Activated naive CD8-positive, alpha-beta T cell treated with anti-CD3 and anti-CD28 coated beads, Interleukin-2, amount 50 U/mL, for 24 hours (primary cell): Measurements from ENCODE around the gene HCK.
A peak's percentile ranks its signal among the peaks of the same experiment; 100 is the strongest.

Experiments
- ATAC-seq: fragments of 150-1000 bp; cut with Tn5 transposase; one replicate; pipeline ENCODE4 v1.10.0; 2021
- DNase-seq: peaks from one replicate; pipeline ENCODE4 v3.0.0; 2021
- H3K27ac Mint-ChIP-seq: one replicate; pipeline ENCODE4 v1.8.0; 2021; ENCODE audit warnings: mild to moderate bottlenecking, mixed read lengths
- H3K27me3 Mint-ChIP-seq: one replicate; pipeline ENCODE4 v1.8.0; 2021; ENCODE audit warnings: mixed read lengths
- H3K36me3 Mint-ChIP-seq: one replicate; pipeline ENCODE4 v1.8.0; 2021; ENCODE audit warnings: low read depth, mixed read lengths
- H3K4me1 Mint-ChIP-seq: one replicate; pipeline ENCODE4 v1.8.0; 2021; ENCODE audit warnings: mixed read lengths
- H3K4me3 Mint-ChIP-seq: one replicate; pipeline ENCODE4 v1.8.0; 2021; ENCODE audit warnings: mild to moderate bottlenecking, moderate library complexity, mixed read lengths
- H3K9me3 Mint-ChIP-seq: one replicate; pipeline ENCODE4 v1.8.0; 2021; ENCODE audit warnings: mixed read lengths

HCK gene

DNA sequence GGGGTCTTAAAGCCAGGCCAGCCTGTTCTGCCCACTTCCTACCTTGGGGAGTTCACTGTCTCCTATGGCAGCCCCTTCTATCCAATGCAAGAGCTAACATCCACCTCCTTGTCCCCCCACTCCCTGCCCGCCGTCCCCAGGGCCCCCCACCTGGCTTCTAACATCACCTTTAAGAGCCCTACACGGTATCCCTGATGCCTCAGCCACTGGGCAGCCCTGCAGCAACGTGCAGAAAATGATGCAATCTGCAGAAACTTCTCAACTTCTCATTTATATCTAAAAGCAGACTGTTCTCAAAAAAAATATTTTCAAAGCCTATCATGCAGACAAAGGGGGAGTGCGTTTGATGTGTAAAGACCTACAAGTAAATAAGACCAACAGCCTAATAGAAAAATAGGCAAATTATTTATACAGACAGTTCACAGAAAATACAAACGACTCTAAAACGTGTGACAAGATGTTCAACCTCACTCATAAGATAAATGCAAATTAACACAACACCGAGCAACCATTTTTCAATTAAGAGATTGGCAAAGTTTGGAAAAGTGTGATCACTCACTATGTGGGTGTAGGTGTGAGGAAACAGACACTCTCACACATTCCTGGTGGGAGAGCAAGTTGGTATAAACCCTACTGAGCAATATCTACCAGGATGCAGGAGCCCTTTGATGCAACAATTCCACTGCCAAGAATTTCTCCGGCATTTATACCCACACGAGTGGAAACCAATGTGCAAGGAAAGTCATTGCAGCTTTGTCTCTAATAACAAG, 15.1 kb upstream of the HCK start:
- Mint-ChIP-seq H3K27ac (no peak overlapping the region), H3K4me1 (peaks cover 12% of the 10 kb centered on the region), H3K27me3 (peaks cover 52% of the 10 kb centered on the region), H3K4me3 (no peak overlapping the region), H3K9me3 (no peaks in the 10 kb centered on the region), H3K36me3 (no peaks in the 10 kb centered on the region)
- ATAC-seq, result no peak
- DNase-seq, result no peak

DNA sequence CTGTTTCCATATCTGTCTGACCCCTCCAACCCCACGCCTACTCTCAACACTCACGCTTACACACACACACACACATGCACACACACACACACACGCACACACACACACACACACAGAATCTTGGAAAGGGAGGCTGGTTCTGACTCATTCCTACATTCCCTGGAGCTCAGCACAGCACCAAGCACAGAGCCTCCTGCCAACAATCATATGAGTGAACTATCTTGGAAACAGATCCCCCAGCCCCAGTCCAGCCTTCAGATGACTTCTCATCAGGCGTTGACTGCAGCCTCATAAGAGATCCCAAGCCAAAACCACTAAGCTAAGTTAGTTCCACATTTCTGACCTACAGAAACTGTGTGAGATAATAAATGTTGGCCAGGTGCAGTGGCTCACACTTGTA, 14.1 kb upstream of the HCK start:
- no peak for DNase-seq
- no peak overlapping the region for H3K4me3 Mint-ChIP-seq

DNA sequence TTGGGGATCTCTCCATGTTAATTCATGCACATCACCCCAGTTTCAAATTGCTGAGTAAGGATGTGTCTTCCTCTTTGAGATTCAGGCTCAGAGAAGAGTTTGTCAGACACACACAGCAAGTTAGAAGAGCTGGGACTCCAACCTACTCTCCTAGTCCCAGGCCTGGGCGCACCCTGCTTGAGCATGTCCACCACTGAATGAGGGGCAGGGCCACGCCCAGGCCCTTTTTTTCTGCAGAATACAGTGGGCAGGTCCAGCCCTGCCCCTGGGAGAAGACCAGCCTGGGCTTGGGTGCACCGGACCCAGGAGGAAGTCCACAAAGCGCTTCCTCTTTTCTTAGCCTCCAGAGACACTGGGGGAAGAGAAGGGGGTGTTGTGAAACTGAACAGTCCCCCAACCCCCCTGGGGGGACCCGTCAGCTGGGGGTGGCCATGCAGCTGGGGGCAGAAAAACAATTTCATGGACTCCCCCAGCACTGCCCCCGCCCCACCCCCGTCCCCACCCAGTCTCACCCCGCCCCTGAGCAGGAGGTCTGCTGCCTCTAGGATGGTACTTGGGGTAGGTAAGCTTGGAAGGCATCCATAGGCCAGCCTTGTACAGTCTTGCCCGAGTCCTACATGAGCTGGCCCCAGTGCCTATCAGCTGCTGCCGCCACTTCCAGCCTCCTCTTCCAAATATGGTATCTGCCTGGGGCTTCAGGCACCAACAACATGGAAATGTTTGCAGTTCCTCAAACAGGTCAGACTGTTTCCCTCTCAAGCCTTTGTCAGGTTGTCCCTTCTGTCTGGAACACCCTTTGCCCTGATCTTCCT, 11.7 kb upstream of the HCK start:
- peaks cover 9% of the 10 kb centered on the region for H3K4me1 Mint-ChIP-seq
- ATAC-seq (peak; percentile 40), DNase-seq (peak; percentile 13)
- H3K27me3 Mint-ChIP-seq, result peaks cover 41% of the 10 kb centered on the region
- no peak overlapping the region for H3K4me3 Mint-ChIP-seq
- no peaks in the 10 kb centered on the region for H3K36me3 Mint-ChIP-seq
- no peak overlapping the region for H3K27ac Mint-ChIP-seq
- no peaks in the 10 kb centered on the region for H3K9me3 Mint-ChIP-seq

More for the DNA sequence above, 14.1 kb upstream of the HCK start:
- Mint-ChIP-seq H3K4me1 (peaks cover 12% of the 10 kb centered on the region), H3K27me3 (peaks cover 44% of the 10 kb centered on the region), H3K27ac (no peak overlapping the region), H3K36me3 (no peaks in the 10 kb centered on the region), H3K9me3 (no peaks in the 10 kb centered on the region)
- no peak for ATAC-seq

DNA sequence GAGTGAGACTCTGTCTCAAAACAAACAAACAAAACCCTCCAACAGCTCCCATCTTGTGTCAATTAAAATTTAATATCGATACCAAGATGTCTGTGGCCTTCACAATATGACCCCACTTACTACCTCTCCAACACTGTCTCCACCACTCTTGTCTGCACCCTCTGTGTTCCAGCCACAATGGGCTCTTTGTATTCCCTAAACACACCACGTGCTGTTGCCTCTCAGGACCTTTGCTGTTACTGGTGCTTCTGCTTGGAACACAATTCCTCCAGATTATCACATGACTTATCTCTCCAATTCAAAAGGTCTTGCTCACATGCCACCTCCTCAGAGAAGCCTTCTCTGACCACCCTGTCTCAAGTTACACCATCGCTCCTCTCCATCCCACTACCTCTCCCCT, 6.0 kb upstream of the HCK start:
- no peak overlapping the region for H3K4me3 Mint-ChIP-seq
- H3K27me3 Mint-ChIP-seq, result peaks cover 54% of the 10 kb centered on the region
- H3K4me1 Mint-ChIP-seq, result peaks cover 4% of the 10 kb centered on the region
- no peak overlapping the region for H3K27ac Mint-ChIP-seq
- H3K36me3 Mint-ChIP-seq, result no peaks in the 10 kb centered on the region
- DNase-seq, result no peak
- no peaks in the 10 kb centered on the region for H3K9me3 Mint-ChIP-seq
- no peak for ATAC-seq

DNA sequence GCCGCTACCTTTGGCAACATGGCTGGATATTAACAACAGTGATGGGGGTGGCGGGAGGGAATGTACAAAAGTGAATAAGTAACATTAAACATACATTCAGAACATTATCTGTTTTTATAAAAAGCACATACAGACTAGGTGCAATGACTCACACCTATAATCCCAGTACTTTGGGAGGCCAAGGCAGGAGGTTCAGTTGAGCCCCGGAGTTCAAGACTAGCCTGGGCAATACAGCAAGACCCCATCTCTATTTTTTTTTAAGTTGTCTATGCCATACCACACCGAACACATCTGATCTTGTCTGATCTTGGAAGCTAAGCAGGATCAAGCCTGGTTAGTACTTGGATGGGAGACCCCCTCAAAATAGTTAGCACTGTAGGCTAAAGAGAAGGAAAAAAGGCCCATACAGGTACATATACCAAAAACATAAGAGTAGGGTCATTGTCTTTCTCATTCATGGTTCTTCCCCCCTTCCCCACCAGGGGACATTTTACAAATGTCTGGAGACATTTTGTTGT, 1.7 kb upstream of the HCK start:
- peaks cover 13% of the 10 kb centered on the region for H3K4me1 Mint-ChIP-seq
- no peak overlapping the region for H3K4me3 Mint-ChIP-seq
- H3K36me3 Mint-ChIP-seq, result no peaks in the 10 kb centered on the region
- H3K27ac Mint-ChIP-seq, result no peak overlapping the region
- H3K27me3 Mint-ChIP-seq, result peaks cover 68% of the 10 kb centered on the region
- H3K9me3 Mint-ChIP-seq, result no peaks in the 10 kb centered on the region
- DNase-seq, result no peak
- no peak for ATAC-seq

DNA sequence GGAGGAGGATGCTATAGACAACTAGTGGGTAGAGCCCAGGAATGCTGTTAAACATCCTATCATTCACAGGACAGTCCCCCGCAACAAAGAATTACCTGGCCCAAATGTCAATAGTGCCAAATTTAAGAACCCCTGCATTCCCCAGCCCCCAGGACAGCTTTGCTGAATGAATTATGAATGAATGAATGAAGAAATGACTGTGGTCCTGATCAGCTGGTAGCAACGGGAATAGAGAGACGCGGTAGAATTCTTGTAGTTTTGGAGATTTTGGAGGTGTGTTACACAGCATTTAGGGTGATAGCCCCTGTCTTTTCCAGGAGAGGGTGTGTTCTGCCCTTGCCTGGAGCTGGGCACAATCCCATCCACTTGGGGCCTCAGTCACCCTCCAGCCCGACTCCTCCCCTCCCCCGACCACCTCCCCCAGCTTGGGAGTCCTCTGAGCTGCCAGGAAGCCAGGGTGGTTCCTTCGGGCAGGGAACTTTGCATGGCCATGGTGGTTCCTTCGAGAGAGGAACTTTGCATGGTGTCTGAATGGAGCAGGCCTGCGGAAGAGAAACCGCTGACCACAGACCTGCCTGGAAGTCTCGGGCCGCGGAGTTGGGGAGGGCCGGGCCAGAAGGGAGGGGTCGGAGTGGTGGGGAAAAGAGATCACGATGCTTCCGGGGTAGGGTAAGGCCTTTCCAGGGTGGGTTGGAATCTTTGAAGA, 1.0 kb upstream of the HCK start:
- Mint-ChIP-seq H3K4me1 (peaks cover 13% of the 10 kb centered on the region), H3K4me3 (peak overlapping the region; percentile 66), H3K36me3 (no peaks in the 10 kb centered on the region), H3K27me3 (peaks cover 65% of the 10 kb centered on the region), H3K27ac (no peak overlapping the region), H3K9me3 (no peaks in the 10 kb centered on the region)
- DNase-seq (no peak), ATAC-seq (no peak)

DNA sequence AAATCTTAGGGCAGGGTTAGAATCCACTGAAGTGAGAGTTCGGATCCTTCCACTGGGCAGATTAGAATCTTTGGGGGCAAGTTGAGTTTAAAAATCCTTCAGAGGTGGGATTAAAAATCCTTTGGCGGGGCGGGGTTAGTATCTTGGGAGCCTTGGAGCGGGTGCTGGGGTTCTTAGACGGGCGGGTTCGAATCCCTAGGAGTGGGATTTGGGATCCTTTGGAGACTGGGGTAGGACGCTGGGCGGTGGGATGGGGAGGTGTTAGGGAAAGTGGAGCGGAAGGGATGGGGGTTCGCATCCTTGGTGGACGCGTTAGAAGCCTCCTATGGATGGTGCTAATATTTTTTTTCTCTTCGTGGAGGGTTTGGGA, 337 bp upstream of the HCK start:
- Mint-ChIP-seq H3K4me3 (peak overlapping the region; percentile 66), H3K27me3 (peaks cover 62% of the 10 kb centered on the region), H3K27ac (no peak overlapping the region), H3K4me1 (peaks cover 13% of the 10 kb centered on the region), H3K36me3 (no peaks in the 10 kb centered on the region), H3K9me3 (no peaks in the 10 kb centered on the region)
- DNase-seq (no peak), ATAC-seq (no peak)

DNA sequence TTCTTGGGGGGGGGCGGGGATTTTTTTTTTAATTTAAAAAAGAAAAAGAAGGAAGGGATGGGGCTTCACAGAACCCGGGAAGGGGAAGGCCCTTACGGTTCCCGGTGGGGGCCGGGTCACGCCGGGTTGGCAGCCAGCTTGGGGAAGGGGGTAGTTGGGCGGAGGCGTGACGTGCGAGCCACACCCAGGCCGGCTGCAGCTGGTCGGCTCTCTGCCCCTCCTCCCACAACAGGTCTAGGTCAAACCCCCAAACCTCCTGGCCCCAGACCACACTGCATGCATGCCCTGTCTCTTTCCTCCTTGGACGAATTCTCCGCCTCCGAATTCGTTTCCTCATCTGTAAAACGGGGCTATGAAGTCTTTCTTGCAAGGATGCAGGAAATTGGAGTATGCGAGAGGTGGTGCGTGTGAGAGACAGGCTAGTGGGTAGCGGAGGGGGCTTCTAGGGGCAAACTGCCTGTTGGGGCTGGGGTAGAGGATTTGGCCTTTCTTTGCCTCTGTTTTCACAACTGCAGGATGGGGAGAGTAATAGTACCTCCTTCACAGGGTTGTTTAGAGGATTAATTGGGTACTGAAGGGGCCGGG, 828 bp downstream of the HCK start:
- peaks cover 56% of the 10 kb centered on the region for H3K27me3 Mint-ChIP-seq
- H3K4me1 Mint-ChIP-seq, result peaks cover 13% of the 10 kb centered on the region
- H3K36me3 Mint-ChIP-seq, result no peaks in the 10 kb centered on the region
- ATAC-seq (no peak), DNase-seq (peak; percentile 29)
- H3K27ac Mint-ChIP-seq, result no peak overlapping the region
- peak overlapping the region; percentile 53 for H3K4me3 Mint-ChIP-seq
- H3K9me3 Mint-ChIP-seq, result no peaks in the 10 kb centered on the region

DNA sequence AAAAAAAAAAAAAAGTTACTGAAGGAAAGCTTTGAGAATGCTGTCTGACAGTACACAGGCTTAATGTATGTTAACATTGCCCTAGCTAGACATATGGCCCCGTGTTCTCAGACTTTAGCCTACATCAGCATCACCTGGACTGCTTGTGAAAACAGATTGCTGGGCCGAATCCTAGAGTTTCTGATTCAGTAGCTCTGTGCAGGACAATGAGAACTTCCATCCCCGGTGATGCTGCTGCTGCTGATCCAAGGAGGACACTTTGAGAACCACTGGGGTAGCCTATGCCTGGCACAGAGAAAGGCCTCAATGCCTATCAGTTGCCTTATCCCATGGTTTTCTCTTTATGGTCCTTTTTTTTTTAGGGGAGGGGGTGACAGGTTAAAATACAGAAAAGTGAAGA, 1.6 kb downstream of the HCK start:
- H3K9me3 Mint-ChIP-seq, result no peaks in the 10 kb centered on the region
- H3K4me3 Mint-ChIP-seq, result no peak overlapping the region
- H3K27ac Mint-ChIP-seq, result no peak overlapping the region
- H3K36me3 Mint-ChIP-seq, result no peaks in the 10 kb centered on the region
- ATAC-seq (no peak), DNase-seq (no peak)
- peaks cover 53% of the 10 kb centered on the region for H3K27me3 Mint-ChIP-seq
- peaks cover 13% of the 10 kb centered on the region for H3K4me1 Mint-ChIP-seq

DNA sequence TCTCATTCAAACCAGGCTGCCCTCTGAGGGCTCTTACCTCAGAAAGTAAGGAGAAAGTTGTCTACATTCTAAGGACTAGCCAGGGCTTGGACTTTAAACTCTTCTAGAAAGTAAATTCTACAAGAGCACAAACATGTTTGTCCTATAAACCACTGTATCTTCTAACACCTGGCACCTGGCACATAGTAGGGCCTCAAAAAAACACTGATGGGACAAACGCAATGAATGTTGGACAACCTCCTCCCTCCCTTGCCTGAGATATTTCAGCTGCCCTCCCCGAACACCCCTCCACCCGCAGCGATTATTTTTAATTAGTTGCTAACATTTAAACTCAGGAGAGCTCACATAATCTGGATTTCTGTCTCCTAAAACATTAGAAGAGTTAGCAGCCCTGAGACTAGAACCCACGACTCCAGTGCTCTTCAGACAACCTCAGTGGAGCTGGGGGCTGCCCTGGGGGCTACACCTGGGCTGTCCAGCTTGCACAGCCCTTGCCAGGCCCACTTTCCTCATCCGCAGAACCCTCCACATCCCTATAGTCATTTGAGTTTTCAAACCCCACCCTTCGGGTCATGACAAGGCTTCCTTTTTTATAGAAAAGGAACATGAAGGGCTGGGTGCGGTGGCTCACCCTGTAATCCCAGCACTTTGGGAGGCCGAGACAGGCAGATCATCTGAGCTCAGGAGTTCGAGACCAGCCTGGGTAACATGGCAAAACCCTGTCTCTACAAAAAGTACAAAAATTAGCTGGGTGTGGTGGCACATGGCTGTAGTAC, 4.9 kb downstream of the HCK start:
- no peaks in the 10 kb centered on the region for H3K9me3 Mint-ChIP-seq
- H3K27me3 Mint-ChIP-seq, result peaks cover 41% of the 10 kb centered on the region
- DNase-seq, result no peak
- peaks cover 5% of the 10 kb centered on the region for H3K4me1 Mint-ChIP-seq
- H3K4me3 Mint-ChIP-seq, result no peak overlapping the region
- no peaks in the 10 kb centered on the region for H3K36me3 Mint-ChIP-seq
- ATAC-seq, result no peak
- no peak overlapping the region for H3K27ac Mint-ChIP-seq

DNA sequence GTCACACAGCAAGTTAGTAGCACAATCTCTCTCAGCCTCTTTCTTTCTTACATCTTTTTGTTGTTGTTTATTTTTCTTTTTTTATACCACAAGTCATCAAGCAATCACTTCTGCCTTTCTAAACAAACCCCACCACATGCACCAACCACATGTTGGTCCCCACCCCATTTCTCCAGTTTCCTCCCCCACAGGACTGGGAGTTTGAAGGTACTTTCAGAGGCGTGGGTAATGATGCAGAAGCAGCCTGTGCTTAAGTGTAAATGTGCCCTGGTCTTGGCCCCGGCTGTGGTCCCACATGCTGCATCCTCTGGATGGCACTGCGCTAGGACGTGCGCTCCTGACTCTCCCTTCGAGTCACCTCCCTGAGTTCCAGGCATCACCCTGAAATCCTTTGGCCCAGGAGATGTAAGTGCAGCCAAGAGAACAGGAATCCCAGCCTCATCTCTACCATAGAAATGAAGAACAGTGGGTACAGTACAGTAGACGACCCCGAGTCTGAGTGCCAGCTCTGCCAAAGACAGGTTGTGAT, 5.7 kb downstream of the HCK start:
- H3K27me3 Mint-ChIP-seq, result peaks cover 40% of the 10 kb centered on the region
- ATAC-seq (no peak), DNase-seq (no peak)
- no peaks in the 10 kb centered on the region for H3K36me3 Mint-ChIP-seq
- H3K9me3 Mint-ChIP-seq, result no peaks in the 10 kb centered on the region
- no peak overlapping the region for H3K27ac Mint-ChIP-seq
- H3K4me1 Mint-ChIP-seq, result peaks cover 6% of the 10 kb centered on the region
- H3K4me3 Mint-ChIP-seq, result no peak overlapping the region

DNA sequence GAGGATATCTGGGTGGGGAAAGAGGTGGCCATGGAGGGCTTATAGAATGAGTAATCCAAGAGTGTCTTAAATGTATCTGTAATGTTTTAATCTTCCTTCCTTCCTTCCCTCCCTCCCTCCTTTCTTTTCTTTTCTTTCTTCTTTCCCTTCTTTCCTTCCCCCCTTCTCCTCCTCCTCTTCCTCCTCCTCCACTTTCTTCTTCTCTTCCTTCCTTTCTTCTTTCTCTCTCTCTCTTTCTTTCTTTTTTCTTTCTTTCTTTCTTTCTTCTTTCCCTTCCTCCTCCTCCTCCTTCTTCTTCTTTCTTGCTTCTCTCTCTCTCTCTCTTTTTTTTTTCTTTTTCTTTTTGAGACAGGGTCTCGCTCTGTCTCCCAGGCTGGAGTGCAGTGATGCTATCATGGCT, 7.1 kb downstream of the HCK start:
- DNase-seq, result no peak
- H3K4me3 Mint-ChIP-seq, result no peak overlapping the region
- peaks cover 27% of the 10 kb centered on the region for H3K27me3 Mint-ChIP-seq
- H3K27ac Mint-ChIP-seq, result no peak overlapping the region
- H3K36me3 Mint-ChIP-seq, result no peaks in the 10 kb centered on the region
- no peaks in the 10 kb centered on the region for H3K9me3 Mint-ChIP-seq
- peaks cover 7% of the 10 kb centered on the region for H3K4me1 Mint-ChIP-seq
- ATAC-seq, result no peak

DNA sequence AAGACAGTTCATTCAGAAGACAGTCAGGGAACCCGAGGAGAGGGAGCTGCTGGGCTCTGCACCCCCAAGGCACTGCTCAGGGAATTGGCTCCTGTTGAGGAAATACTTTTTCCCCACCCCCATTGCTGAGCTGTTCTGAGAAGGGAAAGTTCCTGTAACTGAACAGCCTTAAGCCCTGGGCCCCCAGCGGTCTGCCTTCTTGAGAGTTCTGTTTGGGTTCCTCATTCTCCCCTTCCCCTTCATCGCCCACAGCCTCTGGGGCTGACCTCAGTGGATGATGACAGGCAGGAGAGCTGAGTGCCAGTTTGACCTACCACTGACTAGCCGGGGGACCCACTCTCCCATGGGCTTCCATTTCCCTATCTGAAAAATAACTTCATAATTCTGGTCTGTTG, 10.7 kb downstream of the HCK start:
- peaks cover 7% of the 10 kb centered on the region for H3K4me1 Mint-ChIP-seq
- ATAC-seq (peak; percentile 49), DNase-seq (peak; percentile 9)
- no peak overlapping the region for H3K27ac Mint-ChIP-seq
- H3K27me3 Mint-ChIP-seq, result peaks cover 22% of the 10 kb centered on the region
- H3K4me3 Mint-ChIP-seq, result no peak overlapping the region
- H3K36me3 Mint-ChIP-seq, result no peaks in the 10 kb centered on the region
- no peaks in the 10 kb centered on the region for H3K9me3 Mint-ChIP-seq

DNA sequence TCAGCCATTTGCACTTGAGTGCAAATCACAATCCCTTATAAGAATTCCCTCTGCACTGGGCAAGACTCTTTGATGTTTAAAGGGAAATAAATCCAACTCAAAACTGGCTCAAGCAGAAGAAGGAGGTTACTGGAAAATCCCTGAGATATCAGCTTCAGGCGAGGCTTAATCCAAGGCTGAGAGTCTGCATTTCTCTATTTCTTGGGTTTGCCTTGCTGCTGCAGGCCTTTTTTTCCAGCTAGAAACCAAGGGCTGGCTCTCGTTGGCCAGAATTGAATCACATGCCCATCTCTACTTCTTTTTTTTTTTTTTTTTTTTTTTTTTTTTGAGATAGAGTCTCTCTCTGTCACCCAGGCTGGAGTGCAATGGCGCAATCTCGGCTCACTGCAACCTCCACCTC, 11.7 kb downstream of the HCK start:
- Mint-ChIP-seq H3K27ac (no peak overlapping the region), H3K9me3 (no peaks in the 10 kb centered on the region), H3K4me3 (no peak overlapping the region), H3K4me1 (peaks cover 7% of the 10 kb centered on the region), H3K36me3 (no peaks in the 10 kb centered on the region), H3K27me3 (peaks cover 22% of the 10 kb centered on the region)
- ATAC-seq (no peak), DNase-seq (no peak)
